ENCODE results near the gene PTGES3.
A peak's percentile ranks its signal among the peaks of the same experiment; 100 is the strongest.

The PTGES3 gene

GRCh38 chr12:56633468-56634241, 54.4 kb downstream of the PTGES3 start:
- H3K14ac ChIP-seq (ENCODE audit: low read length) = no peak overlapping the region
- peak overlapping the region; percentile 18 for H2AFZ ChIP-seq (ENCODE audit: insufficient read depth, low read length, poor library complexity)
- H3K4ac ChIP-seq (ENCODE audit: low read depth, low read length) = peak overlapping the region; percentile 65
- H2BK120ac ChIP-seq (ENCODE audit: insufficient read depth, low read length, poor library complexity) = peak overlapping the region; percentile 25
- DNase-seq = peak in 1 of 2 donors; percentile 10
- H3K23ac ChIP-seq (ENCODE audit: low read length) = no peak overlapping the region
- H3K79me2 ChIP-seq (ENCODE audit: control insufficient read depth, insufficient read depth, low read length, poor library complexity) = peaks cover 24% of the 10 kb centered on the region
- peak overlapping the region; percentile 83 for H3K4me2 ChIP-seq (ENCODE audit: low read length)
- H3K9me3 ChIP-seq (ENCODE audit: insufficient read depth, low read depth, low read length) = peaks cover 2% of the 10 kb centered on the region
- no peak overlapping the region for H3K18ac ChIP-seq (ENCODE audit: low read length)
- no peak overlapping the region for H3K27ac ChIP-seq (ENCODE audit: low read depth, low read length)
- H3K36me3 ChIP-seq (ENCODE audit: control insufficient read depth in 1 of 2, insufficient read depth in 2 of 2, low read length in 2 of 2) = peaks cover 5 to 10% of the 10 kb centered on the region in 2 experiments
- H3K9ac ChIP-seq (ENCODE audit: low read length) = no peak overlapping the region
- no CpG with 5 or more reads among the region's 12 CpGs for WGBS (ENCODE audit: extremely low coverage, insufficient coverage, insufficient read length)
- H3K79me1 ChIP-seq (ENCODE audit: low read length) = peaks cover 32% of the 10 kb centered on the region
- peak overlapping the region; percentile 15 for H2BK12ac ChIP-seq (ENCODE audit: low read length)
- H2BK5ac ChIP-seq (ENCODE audit: low read depth, low read length, poor library complexity) = peak overlapping the region; percentile 59
- no peaks in the 10 kb centered on the region for H3K27me3 ChIP-seq (ENCODE audit: insufficient read depth, low read length)
- H3K4me1 ChIP-seq (ENCODE audit: control insufficient read depth in 1 of 2, insufficient read depth in 2 of 2, low read length in 2 of 2) = peaks cover 12 to 27% of the 10 kb centered on the region in 2 experiments
- peak overlapping the region; percentile 65 for H4K12ac ChIP-seq (ENCODE audit: low read depth, low read length)
- H4K8ac ChIP-seq (ENCODE audit: low read depth, low read length) = peak overlapping the region; percentile 39
- no peak overlapping the region for H3K4me3 ChIP-seq (ENCODE audit: low read depth, low read length)
- no peak overlapping the region for H2AK5ac ChIP-seq (ENCODE audit: low read length)
- H4K91ac ChIP-seq (ENCODE audit: low read depth, low read length) = peak overlapping the region; percentile 16

- Histone ChIP-seq H2AFZ (ENCODE audit: insufficient read depth, low read length, poor library complexity) (no peak overlapping the region), H3K79me2 (ENCODE audit: control insufficient read depth, insufficient read depth, low read length, poor library complexity) (peaks cover 25% of the 10 kb centered on the region), H3K4ac (ENCODE audit: low read depth, low read length) (peak overlapping the region; percentile 65), H2AK5ac (ENCODE audit: low read length) (no peak overlapping the region), H3K14ac (ENCODE audit: low read length) (no peak overlapping the region), H4K91ac (ENCODE audit: low read depth, low read length) (peak overlapping the region; percentile 16), H2BK120ac (ENCODE audit: insufficient read depth, low read length, poor library complexity) (no peak overlapping the region), H4K12ac (ENCODE audit: low read depth, low read length) (no peak overlapping the region), H3K9me3 (ENCODE audit: insufficient read depth, low read depth, low read length) (peaks cover 2% of the 10 kb centered on the region), H3K79me1 (ENCODE audit: low read length) (peaks cover 32% of the 10 kb centered on the region), H3K27ac (ENCODE audit: low read depth, low read length) (no peak overlapping the region), H3K4me3 (ENCODE audit: low read depth, low read length) (no peak overlapping the region), H2BK5ac (ENCODE audit: low read depth, low read length, poor library complexity) (peak overlapping the region; percentile 11), H3K18ac (ENCODE audit: low read length) (no peak overlapping the region), H4K8ac (ENCODE audit: low read depth, low read length) (no peak overlapping the region), H2BK12ac (ENCODE audit: low read length) (peak overlapping the region; percentile 30), H3K9ac (ENCODE audit: low read length) (no peak overlapping the region), H3K36me3 (ENCODE audit: control insufficient read depth in 1 of 2, insufficient read depth in 2 of 2, low read length in 2 of 2) (peaks cover 1 to 3% of the 10 kb centered on the region in 2 experiments), H3K27me3 (ENCODE audit: insufficient read depth, low read length) (no peaks in the 10 kb centered on the region), H3K4me1 (ENCODE audit: control insufficient read depth in 1 of 2, insufficient read depth in 2 of 2, low read length in 2 of 2) (peaks cover 13 to 30% of the 10 kb centered on the region in 2 experiments), H3K23ac (ENCODE audit: low read length) (peak overlapping the region; percentile 87), H3K4me2 (ENCODE audit: low read length) (peak overlapping the region; percentile 48)
- DNase-seq = no peak
- no CpG with 5 or more reads among the region's 4 CpGs for WGBS (ENCODE audit: extremely low coverage, insufficient coverage, insufficient read length)
Measured at GRCh38 chr12:56632701-56633467, 55.2 kb downstream of the PTGES3 start.

- Histone ChIP-seq H2AK5ac (ENCODE audit: low read length) (peak overlapping the region; percentile 18), H3K79me1 (ENCODE audit: low read length) (peaks cover 32% of the 10 kb centered on the region), H2BK5ac (ENCODE audit: low read depth, low read length, poor library complexity) (peak overlapping the region; percentile 29), H2AFZ (ENCODE audit: insufficient read depth, low read length, poor library complexity) (no peak overlapping the region), H3K23ac (ENCODE audit: low read length) (no peak overlapping the region), H3K27ac (ENCODE audit: low read depth, low read length) (peak overlapping the region; percentile 25), H3K9ac (ENCODE audit: low read length) (no peak overlapping the region), H2BK12ac (ENCODE audit: low read length) (no peak overlapping the region), H3K14ac (ENCODE audit: low read length) (no peak overlapping the region), H3K79me2 (ENCODE audit: control insufficient read depth, insufficient read depth, low read length, poor library complexity) (peaks cover 27% of the 10 kb centered on the region), H3K36me3 (ENCODE audit: control insufficient read depth in 1 of 2, insufficient read depth in 2 of 2, low read length in 2 of 2) (peaks cover 2 to 5% of the 10 kb centered on the region in 2 experiments), H3K18ac (ENCODE audit: low read length) (no peak overlapping the region), H3K4me3 (ENCODE audit: low read depth, low read length) (no peak overlapping the region), H4K8ac (ENCODE audit: low read depth, low read length) (no peak overlapping the region), H3K27me3 (ENCODE audit: insufficient read depth, low read length) (no peaks in the 10 kb centered on the region), H3K4me1 (ENCODE audit: control insufficient read depth in 1 of 2, insufficient read depth in 2 of 2, low read length in 2 of 2) (peaks cover 13 to 30% of the 10 kb centered on the region in 2 experiments), H3K9me3 (ENCODE audit: insufficient read depth, low read depth, low read length) (peaks cover 2% of the 10 kb centered on the region), H3K4ac (ENCODE audit: low read depth, low read length) (peak overlapping the region; percentile 25), H4K12ac (ENCODE audit: low read depth, low read length) (no peak overlapping the region), H3K4me2 (ENCODE audit: low read length) (peak overlapping the region; percentile 48), H4K91ac (ENCODE audit: low read depth, low read length) (peak overlapping the region; percentile 22), H2BK120ac (ENCODE audit: insufficient read depth, low read length, poor library complexity) (no peak overlapping the region)
- peak in 1 of 2 donors; percentile 42 for DNase-seq
- no CpG with 5 or more reads among the region's 13 CpGs for WGBS (ENCODE audit: extremely low coverage, insufficient coverage, insufficient read length)
Measured at GRCh38 chr12:56631790-56632700, 56.0 kb downstream of the PTGES3 start.

- H2AK5ac ChIP-seq (ENCODE audit: low read length) = peak within 1 kb of the TSS; percentile 97
- H4K8ac ChIP-seq (ENCODE audit: low read depth, low read length) = peak within 1 kb of the TSS; percentile 83
- H3K4me1 ChIP-seq (ENCODE audit: control insufficient read depth in 1 of 2, insufficient read depth in 2 of 2, low read length in 2 of 2) = peaks cover 13 to 29% of the 10 kb centered on the region in 2 experiments
- peak within 1 kb of the TSS; percentile 94 for H2AFZ ChIP-seq (ENCODE audit: insufficient read depth, low read length, poor library complexity)
- peak within 1 kb of the TSS; percentile 97 for H3K14ac ChIP-seq (ENCODE audit: low read length)
- peak within 1 kb of the TSS; percentile 93 for H4K91ac ChIP-seq (ENCODE audit: low read depth, low read length)
- peak within 1 kb of the TSS; percentile 63 for H2BK12ac ChIP-seq (ENCODE audit: low read length)
- peak within 1 kb of the TSS; percentile 100 for H3K9ac ChIP-seq (ENCODE audit: low read length)
- peak within 1 kb of the TSS; percentile 94 for H2BK120ac ChIP-seq (ENCODE audit: insufficient read depth, low read length, poor library complexity)
- H3K23ac ChIP-seq (ENCODE audit: low read length) = no peak within 1 kb of the TSS
- H4K12ac ChIP-seq (ENCODE audit: low read depth, low read length) = peak within 1 kb of the TSS; percentile 63
- H3K79me1 ChIP-seq (ENCODE audit: low read length) = peaks cover 20% of the 10 kb centered on the region
- peak within 1 kb of the TSS; percentile 97 for H3K4me2 ChIP-seq (ENCODE audit: low read length)
- peak; percentile 82 for DNase-seq
- H3K4ac ChIP-seq (ENCODE audit: low read depth, low read length) = peak within 1 kb of the TSS; percentile 98
- peak within 1 kb of the TSS; percentile 93 for H3K18ac ChIP-seq (ENCODE audit: low read length)
- WGBS (ENCODE audit: extremely low coverage, insufficient coverage, insufficient read length) = no CpG with 5 or more reads among the region's 31 CpGs
- H3K79me2 ChIP-seq (ENCODE audit: control insufficient read depth, insufficient read depth, low read length, poor library complexity) = peaks cover 23% of the 10 kb centered on the region
- peak within 1 kb of the TSS; percentile 94 for H2BK5ac ChIP-seq (ENCODE audit: low read depth, low read length, poor library complexity)
- peaks cover 2% of the 10 kb centered on the region for H3K9me3 ChIP-seq (ENCODE audit: insufficient read depth, low read depth, low read length)
- H3K4me3 ChIP-seq (ENCODE audit: low read depth, low read length) = peak within 1 kb of the TSS; percentile 99
- H3K27ac ChIP-seq (ENCODE audit: low read depth, low read length) = peak within 1 kb of the TSS; percentile 67
- H3K36me3 ChIP-seq (ENCODE audit: control insufficient read depth in 1 of 2, insufficient read depth in 2 of 2, low read length in 2 of 2) = peaks cover 2 to 6% of the 10 kb centered on the region in 2 experiments
- H3K27me3 ChIP-seq (ENCODE audit: insufficient read depth, low read length) = no peaks in the 10 kb centered on the region
Measured at GRCh38 chr12:56630180-56630632, 57.9 kb downstream of the PTGES3 start, which contains the start of gene BAZ2A. Gene BAZ2A, minus strand, starts transcription at chr12:56630326. Its CDS starts 12,796 bp downstream, at chr12:56617530.
